Measurements from ENCODE around the gene EVC2.

DNA sequence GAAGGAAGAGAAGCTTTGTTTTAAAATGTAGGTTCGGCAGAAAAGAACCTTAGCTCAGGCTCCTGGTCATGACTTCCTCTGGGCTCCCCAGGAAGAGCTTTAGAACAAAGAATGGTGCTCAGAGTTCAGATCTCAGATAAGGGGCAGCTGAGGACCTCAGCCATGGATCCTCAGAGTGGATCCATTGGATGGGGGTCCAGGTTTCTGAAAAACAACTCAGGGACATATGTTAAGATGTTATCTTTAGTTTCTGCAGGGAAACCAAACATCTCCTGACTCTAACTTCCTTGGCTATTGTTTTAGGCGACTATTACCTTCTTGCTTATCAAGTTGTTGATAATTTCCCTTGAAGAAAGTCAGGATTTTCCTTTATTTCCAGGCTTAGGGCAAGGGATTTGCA is 8.0 kb upstream of the EVC2 start:
- no peak for TF ChIP-seq POLR2A (IDR thresholded peaks at IDR 0.05)
- TF ChIP-seq, protein P1, sequence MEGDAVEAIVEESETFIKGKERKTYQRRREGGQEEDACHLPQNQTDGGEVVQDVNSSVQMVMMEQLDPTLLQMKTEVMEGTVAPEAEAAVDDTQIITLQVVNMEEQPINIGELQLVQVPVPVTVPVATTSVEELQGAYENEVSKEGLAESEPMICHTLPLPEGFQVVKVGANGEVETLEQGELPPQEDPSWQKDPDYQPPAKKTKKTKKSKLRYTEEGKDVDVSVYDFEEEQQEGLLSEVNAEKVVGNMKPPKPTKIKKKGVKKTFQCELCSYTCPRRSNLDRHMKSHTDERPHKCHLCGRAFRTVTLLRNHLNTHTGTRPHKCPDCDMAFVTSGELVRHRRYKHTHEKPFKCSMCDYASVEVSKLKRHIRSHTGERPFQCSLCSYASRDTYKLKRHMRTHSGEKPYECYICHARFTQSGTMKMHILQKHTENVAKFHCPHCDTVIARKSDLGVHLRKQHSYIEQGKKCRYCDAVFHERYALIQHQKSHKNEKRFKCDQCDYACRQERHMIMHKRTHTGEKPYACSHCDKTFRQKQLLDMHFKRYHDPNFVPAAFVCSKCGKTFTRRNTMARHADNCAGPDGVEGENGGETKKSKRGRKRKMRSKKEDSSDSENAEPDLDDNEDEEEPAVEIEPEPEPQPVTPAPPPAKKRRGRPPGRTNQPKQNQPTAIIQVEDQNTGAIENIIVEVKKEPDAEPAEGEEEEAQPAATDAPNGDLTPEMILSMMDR (IDR thresholded peaks at IDR 0.05), result no peak
